Lower leg skin (tissue), 3 donors: Measurements from ENCODE around the gene RCOR1.

Source experiments
- POLR2A ChIP-seq, 2 donors: fragments of 450-650 bp; IDR thresholded peaks; one replicate each; pipeline ENCODE4 v1.6.1; 2016 to 2017; ENCODE audit warnings: antibody characterized with exemption in 2 of 2, mild to moderate bottlenecking in 1 of 2, moderate library complexity in 1 of 2
- TF ChIP-seq, protein P1 (sequence below), 3 donors: fragments of 450-650 bp; IDR thresholded peaks; one replicate each; pipeline ENCODE4 v1.5.1; 2016; ENCODE audit warnings: antibody characterized with exemption in 3 of 3, mild to moderate bottlenecking in 3 of 3, moderate library complexity in 2 of 3

DNA sequence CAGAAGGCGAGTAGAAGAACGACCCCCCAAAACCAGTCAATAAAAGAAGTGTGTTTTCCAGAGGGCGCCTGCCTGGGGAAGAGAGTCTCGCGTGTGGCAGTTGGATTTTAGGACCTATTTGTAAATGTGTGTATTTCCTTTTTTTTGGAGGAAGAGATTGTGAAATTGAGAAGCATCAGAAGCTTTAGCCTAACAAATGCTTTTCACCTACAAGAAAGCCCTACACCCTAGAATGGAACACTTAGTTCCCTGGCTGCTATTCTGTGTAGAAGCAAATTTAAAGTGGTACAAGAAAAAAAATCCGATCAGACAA, 1.3 kb downstream of the RCOR1 start:
- TF ChIP-seq, protein P1, sequence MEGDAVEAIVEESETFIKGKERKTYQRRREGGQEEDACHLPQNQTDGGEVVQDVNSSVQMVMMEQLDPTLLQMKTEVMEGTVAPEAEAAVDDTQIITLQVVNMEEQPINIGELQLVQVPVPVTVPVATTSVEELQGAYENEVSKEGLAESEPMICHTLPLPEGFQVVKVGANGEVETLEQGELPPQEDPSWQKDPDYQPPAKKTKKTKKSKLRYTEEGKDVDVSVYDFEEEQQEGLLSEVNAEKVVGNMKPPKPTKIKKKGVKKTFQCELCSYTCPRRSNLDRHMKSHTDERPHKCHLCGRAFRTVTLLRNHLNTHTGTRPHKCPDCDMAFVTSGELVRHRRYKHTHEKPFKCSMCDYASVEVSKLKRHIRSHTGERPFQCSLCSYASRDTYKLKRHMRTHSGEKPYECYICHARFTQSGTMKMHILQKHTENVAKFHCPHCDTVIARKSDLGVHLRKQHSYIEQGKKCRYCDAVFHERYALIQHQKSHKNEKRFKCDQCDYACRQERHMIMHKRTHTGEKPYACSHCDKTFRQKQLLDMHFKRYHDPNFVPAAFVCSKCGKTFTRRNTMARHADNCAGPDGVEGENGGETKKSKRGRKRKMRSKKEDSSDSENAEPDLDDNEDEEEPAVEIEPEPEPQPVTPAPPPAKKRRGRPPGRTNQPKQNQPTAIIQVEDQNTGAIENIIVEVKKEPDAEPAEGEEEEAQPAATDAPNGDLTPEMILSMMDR (IDR thresholded peaks at IDR 0.05), result no peak
- no peak for TF ChIP-seq POLR2A (IDR thresholded peaks at IDR 0.05)
